Stomach (tissue), 4 donors: Measurements from ENCODE around the gene HMX1.

Experiments
- CTCF ChIP-seq, 7 experiments: fragments of 450-650 bp in 4 of 7; fragments of 200-600 bp in 3 of 7; sonication (generic) in 3 of 7; IDR thresholded peaks; one replicate each; pipeline ENCODE4 v1.5.1; 2016 to 2019; ENCODE audit warnings: antibody characterized with exemption in 7 of 7, control low read depth in 2 of 7, mild to moderate bottlenecking in 1 of 7
- POLR2AphosphoS5 ChIP-seq, 3 donors: sonication (generic); formaldehyde crosslinking; IDR thresholded peaks; one replicate each; pipeline ENCODE4 v1.6.1; 2016; ENCODE audit warnings: antibody characterized with exemption in 3 of 3

- TF ChIP-seq POLR2AphosphoS5 (IDR thresholded peaks at IDR 0.05) (no peak), CTCF (IDR thresholded peaks at IDR 0.05) (no peak)
These were observed 34.4 kb upstream of the HMX1 start for GRCh38 chr4:8905773-8906667.
